GM12874 (cell line): Measurements from ENCODE around the gene RANBP1.

Experiments
- TF ChIP-seq, protein P1 (sequence below): IDR thresholded peaks from 2 replicates; pipeline ENCODE4 v1.5.1; 2011; ENCODE audit warnings: low read depth, mild to moderate bottlenecking, control low read depth, low read length, moderate library complexity; ENCODE audit not compliant: insufficient read depth

The RANBP1 gene

GRCh38 chr22:20159076-20159475, 43.2 kb downstream of the RANBP1 start:
- TF ChIP-seq, protein P1, sequence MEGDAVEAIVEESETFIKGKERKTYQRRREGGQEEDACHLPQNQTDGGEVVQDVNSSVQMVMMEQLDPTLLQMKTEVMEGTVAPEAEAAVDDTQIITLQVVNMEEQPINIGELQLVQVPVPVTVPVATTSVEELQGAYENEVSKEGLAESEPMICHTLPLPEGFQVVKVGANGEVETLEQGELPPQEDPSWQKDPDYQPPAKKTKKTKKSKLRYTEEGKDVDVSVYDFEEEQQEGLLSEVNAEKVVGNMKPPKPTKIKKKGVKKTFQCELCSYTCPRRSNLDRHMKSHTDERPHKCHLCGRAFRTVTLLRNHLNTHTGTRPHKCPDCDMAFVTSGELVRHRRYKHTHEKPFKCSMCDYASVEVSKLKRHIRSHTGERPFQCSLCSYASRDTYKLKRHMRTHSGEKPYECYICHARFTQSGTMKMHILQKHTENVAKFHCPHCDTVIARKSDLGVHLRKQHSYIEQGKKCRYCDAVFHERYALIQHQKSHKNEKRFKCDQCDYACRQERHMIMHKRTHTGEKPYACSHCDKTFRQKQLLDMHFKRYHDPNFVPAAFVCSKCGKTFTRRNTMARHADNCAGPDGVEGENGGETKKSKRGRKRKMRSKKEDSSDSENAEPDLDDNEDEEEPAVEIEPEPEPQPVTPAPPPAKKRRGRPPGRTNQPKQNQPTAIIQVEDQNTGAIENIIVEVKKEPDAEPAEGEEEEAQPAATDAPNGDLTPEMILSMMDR: no peak

DNA sequence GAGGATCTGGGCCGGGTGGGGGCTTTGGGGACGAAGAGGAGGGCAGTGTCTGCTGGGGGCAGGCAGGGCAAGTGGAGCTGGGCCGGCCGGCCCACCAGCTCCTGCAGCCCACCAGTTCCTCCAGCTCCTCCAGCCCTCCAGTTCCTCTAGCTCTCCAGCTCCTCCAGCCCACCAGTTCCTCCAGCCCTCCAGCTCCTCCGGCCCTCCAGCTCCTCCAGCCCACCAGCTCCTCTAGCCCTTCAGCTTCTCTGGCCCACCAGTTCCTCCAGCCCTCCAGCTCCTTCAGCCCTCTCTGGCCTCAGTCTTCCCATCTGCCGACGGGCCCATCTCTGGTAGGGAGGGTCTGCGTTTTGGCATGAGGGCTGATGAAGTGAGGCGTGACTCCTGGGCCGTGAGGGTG, 44.1 kb downstream of the RANBP1 start:
- TF ChIP-seq, protein P1: no peak

- TF ChIP-seq, protein P1: no peak
Measured at GRCh38 chr22:20164863-20165262, 49.0 kb downstream of the RANBP1 start.

DNA sequence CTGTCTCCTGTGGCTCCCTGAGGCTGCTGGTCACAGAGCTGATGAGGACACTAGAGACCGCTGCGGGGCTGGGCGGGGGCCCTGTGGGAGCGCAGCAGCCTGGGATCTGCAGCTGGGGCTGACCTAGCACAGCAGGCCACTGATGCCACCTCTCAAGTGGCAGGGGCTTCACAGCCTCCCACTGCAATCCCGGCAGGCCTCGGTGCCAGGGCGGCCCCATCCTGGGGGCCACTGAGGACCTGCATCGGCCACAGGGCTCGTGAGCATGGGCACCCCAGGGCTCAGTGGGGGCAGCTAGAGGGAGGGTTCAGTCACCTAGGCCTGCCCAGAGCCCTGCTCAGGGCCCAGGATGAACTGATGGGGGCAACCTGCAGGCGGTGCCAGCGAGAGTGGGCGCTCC, 49.5 kb downstream of the RANBP1 start:
- TF ChIP-seq, protein P1: no peak

GRCh38 chr22:20165913-20166312, 50.0 kb downstream of the RANBP1 start:
- TF ChIP-seq, protein P1: no peak

- TF ChIP-seq, protein P1: no peak
Measured at GRCh38 chr22:20166703-20167102, 50.8 kb downstream of the RANBP1 start.

GRCh38 chr22:20167643-20168322, 51.9 kb downstream of the RANBP1 start:
- TF ChIP-seq, protein P1: no peak
